OCI-LY3 (cell line): Measurements from ENCODE around the gene CST9L.

Experiments used
- CTCF ChIP-seq: fragments of 200-600, 300-600 bp; sonication (generic); IDR thresholded peaks from 2 replicates; pipeline ENCODE4 v1.5.1; 2014; ENCODE audit warnings: antibody characterized with exemption, low read length, low read depth
- EZH2phosphoT487 ChIP-seq: fragments of 200-600 bp; shearing (Covaris generic); IDR thresholded peaks from 2 replicates; pipeline ENCODE4 v1.6.1; 2018; ENCODE audit warnings: antibody characterized with exemption, mixed run types, low read depth

GRCh38 chr20:23595941-23596340 lies 27.7 kb upstream of the CST9L start:
- no peak for TF ChIP-seq CTCF
- TF ChIP-seq EZH2phosphoT487: no peak
